Jurkat, Clone E6-1 (cell line): ENCODE measurements around the gene PCK1.

Source experiments
- DNase-seq: peaks from one replicate; pipeline ENCODE4 v3.0.0-alpha.2; 2011; ENCODE audit warnings: low read depth, low spot score
- H3K4me3 ChIP-seq: 2 replicates; pipeline ENCODE4 v1.5.1; 2011; ENCODE audit warnings: mild to moderate bottlenecking, low read length, control low read depth, moderate library complexity

PCK1 gene

DNA sequence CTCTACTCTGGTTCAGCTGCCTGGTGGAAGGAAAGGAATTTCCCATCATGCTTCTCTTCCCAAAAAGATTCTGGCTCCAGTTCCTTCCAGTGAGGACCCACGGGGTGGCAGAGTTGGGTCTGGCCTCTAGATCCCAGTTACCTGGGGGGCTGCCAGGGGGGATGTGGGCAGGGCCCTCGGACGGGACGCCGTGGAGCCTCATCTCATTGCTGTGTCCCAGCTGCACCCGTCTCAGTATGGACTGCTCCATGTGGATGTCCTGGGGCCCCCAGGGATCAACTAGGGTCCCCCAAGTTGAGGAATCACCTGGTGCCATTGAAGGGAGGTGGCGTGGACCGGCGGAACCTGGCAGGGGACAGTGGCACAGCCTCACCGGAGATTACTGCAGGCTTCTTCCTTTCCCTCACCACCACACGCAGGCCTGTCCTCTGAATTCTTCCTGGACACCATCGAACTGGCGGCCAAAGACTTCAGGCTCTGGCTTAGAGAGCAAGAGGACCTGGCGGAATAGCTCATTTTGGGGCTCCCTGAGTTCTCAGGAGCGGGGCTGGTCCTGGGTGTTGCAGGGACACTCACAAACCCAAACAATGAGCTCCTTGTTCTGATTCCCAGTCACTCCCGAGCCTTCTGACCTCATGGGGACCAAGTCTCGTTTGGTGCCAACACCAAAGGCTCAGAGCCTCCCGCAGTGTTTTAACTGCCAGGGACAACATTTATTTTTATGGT is 50.8 kb downstream of the PCK1 start:
- DNase-seq: no peak
- H3K4me3 ChIP-seq: no peak overlapping the region

DNA sequence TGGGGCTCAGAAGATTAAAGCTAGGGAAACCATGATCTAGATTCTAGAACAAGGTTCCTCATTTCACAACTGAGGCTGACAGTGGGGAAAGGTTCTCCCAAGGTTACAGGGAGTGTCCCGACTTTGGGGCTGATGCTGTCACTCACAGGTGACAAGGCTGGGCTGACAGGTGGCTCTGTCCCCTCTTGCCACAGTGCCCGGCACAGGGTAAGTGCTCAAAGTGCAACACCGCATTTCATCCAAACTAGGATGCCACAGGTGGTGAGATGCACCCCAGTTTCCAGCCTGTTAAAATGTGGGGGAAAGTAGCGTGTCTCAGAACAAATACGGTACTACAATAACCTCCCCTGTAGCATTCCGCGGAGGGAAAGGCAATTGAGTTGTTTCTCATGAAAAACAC is 51.5 kb downstream of the PCK1 start:
- H3K4me3 ChIP-seq: no peak overlapping the region
- no peak for DNase-seq

DNA sequence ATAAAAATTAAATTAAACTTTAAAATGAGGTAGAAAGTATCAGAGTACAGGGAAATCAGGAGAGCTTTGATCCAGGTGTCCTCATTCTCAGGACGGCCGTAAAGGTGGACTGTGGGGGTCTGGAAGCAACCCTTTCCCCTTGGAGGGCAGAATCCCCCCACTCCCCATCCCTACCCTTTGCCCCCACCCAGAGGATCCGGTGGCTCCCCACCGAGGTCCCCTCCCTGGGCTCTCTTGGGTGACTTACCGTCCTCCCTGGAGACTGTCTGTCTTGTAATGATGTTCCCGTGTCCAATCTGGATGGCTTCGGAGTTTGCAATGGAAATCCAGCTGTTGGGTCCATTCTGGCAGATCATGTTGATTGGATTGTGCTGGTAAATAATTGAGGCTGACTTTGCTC is 52.0 kb downstream of the PCK1 start:
- no peak for DNase-seq

DNA sequence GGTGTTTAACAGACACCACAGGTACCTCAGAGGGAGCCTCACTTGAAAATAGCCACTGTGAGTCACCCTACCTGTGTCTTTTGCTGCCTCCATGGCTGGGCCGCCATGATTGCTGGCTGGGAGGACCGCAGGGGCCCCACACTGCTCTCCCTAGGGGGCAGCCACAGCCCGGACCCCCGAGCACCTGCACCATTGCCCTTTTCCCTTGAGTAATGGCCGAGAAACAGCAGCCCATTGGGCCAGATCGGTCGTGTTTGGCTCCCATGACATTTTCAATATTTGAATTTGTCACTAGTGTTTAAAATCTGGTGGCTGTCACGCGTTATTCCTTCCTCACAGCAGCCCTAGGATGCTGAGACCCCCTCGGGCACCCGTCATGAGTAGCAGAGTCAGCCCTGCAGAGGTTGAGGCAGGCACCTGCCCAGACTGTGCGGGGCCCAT is 52.6 kb downstream of the PCK1 start:
- no peak overlapping the region for H3K4me3 ChIP-seq

More for the DNA sequence above, 52.0 kb downstream of the PCK1 start:
- H3K4me3 ChIP-seq: no peak overlapping the region

DNA sequence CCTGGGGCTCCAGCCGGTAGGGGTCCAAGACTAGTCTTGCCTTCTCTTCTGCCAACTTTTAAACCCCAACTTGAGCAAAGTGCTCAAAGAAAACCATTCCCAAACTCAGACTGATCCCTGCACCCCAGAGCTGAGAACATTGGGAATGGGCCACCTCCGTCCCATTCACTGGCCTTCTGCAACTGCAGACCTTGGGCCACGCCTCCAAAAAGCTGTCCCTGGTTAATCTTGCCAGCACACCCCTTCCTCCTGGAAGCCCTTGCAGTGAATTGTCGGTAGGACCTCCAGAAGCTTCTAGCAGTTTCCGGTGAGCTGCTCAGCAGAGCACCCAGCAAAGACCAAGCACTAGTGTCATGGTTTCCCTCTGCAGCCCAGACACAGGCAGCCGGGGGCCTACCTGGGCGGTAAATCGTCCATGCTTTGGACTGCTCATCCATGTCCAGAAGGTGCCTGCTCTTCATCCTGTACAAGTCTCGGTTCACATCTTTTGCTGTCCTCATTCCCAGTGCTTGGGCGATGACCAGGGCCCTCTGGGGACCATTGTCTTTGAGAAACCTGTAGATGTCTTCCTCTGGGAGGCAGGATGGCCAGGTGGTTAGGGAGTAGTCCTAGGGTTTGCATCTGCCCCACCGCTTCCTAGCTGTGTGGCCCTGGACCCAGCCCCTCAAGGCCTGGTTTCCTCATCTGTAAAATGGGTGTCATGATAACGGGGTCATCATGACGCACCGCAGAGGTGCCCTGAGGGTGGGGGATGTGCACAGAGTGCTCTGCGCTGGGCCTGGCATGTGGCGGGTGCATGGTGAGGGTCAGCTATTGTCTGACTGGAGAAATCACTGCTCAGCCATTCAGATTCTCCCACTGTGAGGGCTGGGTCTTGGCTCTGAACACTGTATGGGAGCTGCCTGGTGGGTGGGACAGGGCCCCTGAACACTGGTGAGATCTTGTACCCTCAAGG is 53.9 kb downstream of the PCK1 start:
- no peak overlapping the region for H3K4me3 ChIP-seq
- DNase-seq: no peak

More for the DNA sequence above, 52.6 kb downstream of the PCK1 start:
- no peak for DNase-seq

DNA sequence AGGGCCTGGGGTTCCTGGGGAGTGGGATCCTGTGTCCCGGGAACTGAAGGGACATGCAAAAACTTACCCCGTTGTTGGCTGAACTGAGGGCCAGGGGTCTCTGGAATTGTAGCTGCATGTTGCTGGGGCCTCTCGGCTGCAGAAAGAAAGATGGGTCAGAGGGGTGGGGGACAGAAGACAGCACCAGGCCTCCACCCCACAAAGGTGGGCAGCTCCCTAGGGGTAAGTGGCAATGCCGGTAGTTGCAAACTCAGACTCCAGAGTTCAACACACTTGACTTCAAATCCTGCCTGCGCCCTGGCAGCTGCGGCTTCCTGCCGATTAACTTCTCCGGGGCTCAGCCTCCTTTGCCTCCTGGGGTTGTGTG is 54.5 kb downstream of the PCK1 start:
- no peak for DNase-seq

DNA sequence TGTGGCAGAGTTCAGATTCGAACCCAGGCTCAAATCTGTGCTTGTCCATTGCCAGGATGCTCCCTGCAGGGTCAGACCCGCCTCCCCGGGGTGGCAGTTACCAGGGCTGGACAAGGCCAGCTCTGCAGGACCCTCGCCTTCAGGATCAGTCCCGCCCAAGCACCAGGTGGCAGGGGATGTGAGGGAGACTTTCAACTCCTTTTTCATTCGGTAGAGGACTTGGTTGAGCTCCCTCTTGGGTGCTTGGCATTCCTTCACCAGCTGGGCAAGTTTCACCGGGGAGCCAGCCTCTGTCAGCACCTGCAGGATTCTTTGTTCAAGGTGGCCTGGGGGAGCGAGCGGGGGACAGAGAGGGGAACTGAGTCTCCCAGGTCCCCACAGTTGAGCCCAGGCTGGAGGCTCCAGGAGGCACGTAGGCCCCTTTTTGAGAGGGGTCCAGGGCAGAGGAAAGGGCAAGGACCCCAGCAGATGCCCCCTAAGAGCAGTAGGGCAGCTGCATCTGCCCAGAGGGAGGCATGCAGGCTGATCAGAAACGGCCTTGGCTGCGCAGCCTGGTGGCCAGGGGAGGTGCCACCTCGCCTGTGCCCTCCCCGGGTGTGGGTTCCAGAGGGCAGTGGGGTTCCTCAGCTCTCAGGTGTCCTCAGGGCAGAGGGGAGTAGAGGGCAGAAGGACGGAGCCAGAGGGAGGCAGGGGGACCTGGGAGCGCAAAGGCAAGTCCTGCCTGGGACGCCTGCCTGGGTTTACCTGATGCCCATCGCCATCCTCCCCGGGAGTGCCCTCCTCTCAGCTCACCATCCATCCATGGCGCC is 55.4 kb downstream of the PCK1 start:
- H3K4me3 ChIP-seq: no peak overlapping the region

More for the DNA sequence above, 54.5 kb downstream of the PCK1 start:
- H3K4me3 ChIP-seq: no peak overlapping the region

DNA sequence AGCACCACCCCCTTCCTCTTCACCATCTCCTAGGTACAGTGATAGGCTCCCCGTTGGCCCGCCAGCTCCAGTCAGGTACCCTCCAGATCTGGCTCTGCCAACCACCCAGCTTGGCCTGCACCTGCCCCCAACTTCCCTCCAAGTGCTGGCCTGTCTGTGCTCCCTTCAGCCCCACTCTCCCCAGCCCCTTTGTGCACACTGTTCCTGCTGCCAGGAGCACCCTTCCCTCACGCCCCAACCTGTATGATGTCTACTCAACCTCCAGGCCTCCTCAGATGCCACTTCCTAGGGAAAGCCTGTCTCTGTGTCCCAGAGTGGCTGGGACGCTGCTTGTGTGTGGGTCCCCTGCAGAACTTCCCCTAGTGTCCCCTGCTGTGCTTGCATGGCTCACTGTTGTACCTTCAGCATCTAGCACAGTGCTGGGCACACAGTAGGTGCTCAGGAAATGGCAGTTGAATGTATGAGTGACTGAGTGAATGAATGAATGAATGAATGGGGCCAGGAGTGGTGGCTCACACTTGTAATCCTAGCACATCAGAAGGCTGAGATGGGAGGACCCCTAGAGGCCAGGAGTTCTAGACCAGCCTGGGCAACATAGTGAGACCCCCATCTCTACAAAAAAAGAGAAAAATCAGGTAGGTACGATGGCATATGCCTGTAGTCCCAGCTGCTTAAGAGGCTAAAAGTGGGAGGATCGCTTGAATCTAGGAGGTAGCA is 56.3 kb downstream of the PCK1 start:
- no peak for DNase-seq

More for the DNA sequence above, 55.4 kb downstream of the PCK1 start:
- DNase-seq: no peak

More for the DNA sequence above, 56.3 kb downstream of the PCK1 start:
- H3K4me3 ChIP-seq: no peak overlapping the region
